ENCODE data around the gene YIF1B. TPM values are rescaled to one million over a fixed set of nuclear protein-coding genes. Genes with fewer than 3 reads are reported as not detected.

The YIF1B gene, protein sequence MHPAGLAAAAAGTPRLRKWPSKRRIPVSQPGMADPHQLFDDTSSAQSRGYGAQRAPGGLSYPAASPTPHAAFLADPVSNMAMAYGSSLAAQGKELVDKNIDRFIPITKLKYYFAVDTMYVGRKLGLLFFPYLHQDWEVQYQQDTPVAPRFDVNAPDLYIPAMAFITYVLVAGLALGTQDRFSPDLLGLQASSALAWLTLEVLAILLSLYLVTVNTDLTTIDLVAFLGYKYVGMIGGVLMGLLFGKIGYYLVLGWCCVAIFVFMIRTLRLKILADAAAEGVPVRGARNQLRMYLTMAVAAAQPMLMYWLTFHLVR
- 41.0 and 58.3 TPM in 2 replicates for total RNA-seq

DNA sequence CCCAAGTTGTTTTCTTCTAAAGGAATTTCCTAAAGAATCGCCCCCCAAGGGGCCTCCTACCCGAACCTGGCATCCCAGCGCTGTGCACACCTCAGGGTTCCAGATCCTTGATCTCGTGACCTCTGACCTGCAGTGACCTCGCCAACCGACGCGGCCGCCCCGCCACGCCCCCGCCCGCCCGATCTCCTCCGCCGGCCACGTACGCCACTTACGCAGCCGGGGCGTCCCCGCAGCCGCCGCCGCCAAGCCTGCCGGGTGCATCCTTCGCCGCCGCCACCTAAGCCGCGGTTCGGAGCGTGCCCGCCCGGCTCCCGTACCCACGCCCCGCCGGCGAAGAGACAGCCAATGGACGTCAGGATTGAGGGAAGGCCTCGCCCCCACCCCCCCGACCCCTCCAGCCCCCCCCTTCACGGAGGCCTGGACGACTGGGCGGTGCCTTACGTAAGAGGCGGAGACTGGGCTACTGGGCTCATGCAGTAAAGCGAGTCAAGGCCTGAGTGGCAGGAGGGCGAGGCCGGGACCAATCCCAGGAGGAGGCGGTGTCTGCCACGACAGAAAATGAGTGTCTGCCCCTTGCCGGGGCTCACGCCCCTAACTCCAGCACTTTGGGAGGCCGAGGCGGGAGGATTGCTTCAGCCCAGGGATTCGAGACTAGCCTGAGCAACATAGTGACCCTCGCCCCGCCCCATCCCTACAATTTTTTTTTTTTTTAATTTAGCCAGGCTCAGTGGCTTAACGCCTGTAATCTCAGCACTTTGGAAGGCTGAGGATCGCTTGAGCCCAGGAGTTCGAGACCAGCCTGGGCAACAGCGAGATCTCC lies at the start of gene YIF1B:
Gene YIF1B (minus strand): TSS at position 291 of the 820 bp plus-strand sequence. CDS start 30 bp downstream, at position 261.

DNA sequence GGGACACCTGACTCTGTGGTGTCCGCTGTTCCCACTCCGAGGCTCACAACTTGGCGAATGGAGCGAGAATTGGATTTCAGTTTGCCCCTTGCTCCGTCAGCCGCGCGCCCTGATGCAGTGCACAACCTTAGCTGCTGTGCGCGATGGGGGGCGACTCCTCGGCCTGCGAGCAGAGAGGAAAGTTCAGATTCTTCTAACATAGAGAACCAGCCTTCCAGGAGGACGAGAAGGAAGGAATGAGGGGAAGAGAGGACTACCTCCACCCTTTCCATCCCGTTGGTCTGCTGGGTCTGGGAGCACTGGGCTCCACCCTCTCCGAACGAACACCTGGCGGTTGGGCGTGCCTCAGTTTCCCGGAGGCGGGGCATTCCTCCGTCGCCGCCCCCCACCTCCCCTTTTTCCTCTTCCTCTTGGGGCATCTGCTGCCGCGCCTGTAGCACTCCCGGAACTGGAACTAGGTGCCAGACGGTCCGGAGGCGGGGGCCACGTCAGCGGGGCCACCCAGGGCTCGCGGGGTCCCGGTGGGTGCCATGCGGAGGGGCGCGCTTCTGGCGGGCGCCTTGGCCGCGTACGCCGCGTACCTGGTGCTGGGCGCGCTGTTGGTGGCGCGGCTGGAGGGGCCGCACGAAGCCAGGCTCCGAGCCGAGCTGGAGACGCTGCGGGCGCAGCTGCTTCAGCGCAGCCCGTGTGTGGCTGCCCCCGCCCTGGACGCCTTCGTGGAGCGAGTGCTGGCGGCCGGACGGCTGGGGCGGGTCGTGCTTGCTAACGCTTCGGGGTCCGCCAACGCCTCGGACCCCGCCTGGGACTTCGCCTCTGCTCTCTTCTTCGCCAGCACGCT lies 3.9 kb upstream of the YIF1B start, which contains the start of gene KCNK6:
Gene KCNK6 (plus strand): TSS at position 425 of the 838 bp plus-strand sequence. CDS start 106 bp downstream, at position 531.

DNA sequence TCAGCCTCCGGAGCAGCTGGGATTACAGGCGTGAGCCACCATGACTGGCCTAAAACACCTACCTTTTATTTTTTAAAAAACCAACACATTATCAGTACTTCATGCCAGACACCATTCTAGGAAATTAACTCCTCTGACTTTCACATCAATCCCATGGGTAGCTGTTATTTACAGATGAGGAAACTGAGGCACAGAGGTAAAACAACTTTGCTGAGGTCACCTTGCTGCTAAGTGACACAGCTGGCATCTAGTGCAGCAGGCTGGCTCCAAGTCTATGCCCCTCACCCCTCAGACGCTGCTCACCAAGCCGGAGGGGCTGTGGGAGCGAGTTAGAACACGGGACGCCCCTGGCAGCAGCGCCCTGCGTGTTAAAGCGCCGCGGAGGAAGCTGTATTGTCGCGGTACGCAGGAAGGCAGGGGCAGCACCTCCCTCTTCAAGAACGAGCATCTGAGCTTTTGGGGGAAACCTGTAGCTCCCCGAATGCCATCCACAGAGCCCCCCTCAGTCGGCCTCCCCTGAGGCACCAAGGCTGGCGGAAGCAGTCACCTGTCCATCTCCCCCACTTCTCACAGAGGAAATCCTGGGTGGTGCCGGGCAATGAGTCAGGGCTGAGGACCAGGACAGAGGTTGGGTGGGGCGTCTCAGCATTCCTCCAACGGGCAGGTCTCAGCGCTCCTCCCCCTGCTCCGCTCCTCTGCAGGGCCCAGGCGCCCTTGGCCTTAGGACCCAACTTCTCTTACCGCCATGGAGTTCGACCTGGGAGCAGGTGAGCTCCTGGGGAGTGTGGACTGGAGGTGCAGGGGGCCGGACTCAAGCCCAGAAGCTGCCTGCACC lies 12.0 kb downstream of the YIF1B start, which contains the start of gene C19orf33:
Gene C19orf33 (plus strand): TSS at position 735 of the 835 bp plus-strand sequence. CDS start 11 bp downstream, at position 746.

DNA sequence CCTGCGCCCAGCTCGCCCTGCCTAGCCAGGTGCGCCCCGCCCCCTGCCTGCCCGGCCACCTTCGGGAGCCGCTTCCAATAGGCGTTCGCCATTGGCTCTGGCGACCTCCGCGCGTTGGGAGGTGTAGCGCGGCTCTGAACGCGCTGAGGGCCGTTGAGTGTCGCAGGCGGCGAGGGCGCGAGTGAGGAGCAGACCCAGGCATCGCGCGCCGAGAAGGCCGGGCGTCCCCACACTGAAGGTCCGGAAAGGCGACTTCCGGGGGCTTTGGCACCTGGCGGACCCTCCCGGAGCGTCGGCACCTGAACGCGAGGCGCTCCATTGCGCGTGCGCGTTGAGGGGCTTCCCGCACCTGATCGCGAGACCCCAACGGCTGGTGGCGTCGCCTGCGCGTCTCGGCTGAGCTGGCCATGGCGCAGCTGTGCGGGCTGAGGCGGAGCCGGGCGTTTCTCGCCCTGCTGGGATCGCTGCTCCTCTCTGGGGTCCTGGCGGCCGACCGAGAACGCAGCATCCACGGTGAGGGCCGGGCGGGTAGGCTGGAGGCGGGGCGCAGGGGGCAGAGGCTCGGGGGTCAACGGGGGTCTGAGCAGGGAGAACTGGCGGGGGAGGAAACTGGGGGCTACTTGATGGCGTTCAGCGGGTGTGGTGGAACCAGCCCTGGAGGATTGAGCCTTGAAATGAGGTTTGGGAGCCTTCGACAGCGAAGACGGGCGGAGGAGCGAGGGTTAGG lies 51.1 kb downstream of the YIF1B start, which contains the start of gene SPINT2:
Gene SPINT2 (plus strand): TSS at position 88 of the 727 bp plus-strand sequence. CDS start 320 bp downstream, at position 408.

Other genes starting within 250 kb of the YIF1B start
- 0.34 and 0.63 TPM in 2 replicates for gene DPF1, start 91.7 kb downstream of the YIF1B start, total RNA-seq
- 0.16 and 0.17 TPM in 2 replicates for gene PPP1R14A, start 59.6 kb downstream of the YIF1B start, total RNA-seq
- gene SPINT2, start 51.4 kb downstream of the YIF1B start, total RNA-seq, result 1.4 and 2.1 TPM in 2 replicates
- gene C19orf33, start 11.7 kb downstream of the YIF1B start, total RNA-seq, result 1.5 and 8.8 TPM in 2 replicates
- gene KCNK6, start 3.9 kb upstream of the YIF1B start, total RNA-seq, result 1.9 and 2.0 TPM in 2 replicates
- 1.0 and 1.1 TPM in 2 replicates for gene CATSPERG, start 19.9 kb upstream of the YIF1B start, total RNA-seq
- 182 and 195 TPM in 2 replicates for gene PSMD8, start 58.6 kb upstream of the YIF1B start, total RNA-seq
- gene GGN, start 72.1 kb upstream of the YIF1B start, total RNA-seq, result 0.32 and 0.34 TPM in 2 replicates
- gene SPRED3, start 72.8 kb upstream of the YIF1B start, total RNA-seq, result 0.69 and 2.0 TPM in 2 replicates
- gene FAM98C, start 87.1 kb upstream of the YIF1B start, total RNA-seq, result 8.2 and 9.6 TPM in 2 replicates
- 0.34 TPM in 1 of 2 replicates, not detected in the other for gene RASGRP4, start 110.3 kb upstream of the YIF1B start, total RNA-seq
- gene RYR1, start 117.7 kb upstream of the YIF1B start, total RNA-seq, result under 0.01 TPM in 2 replicates